GM21619 (cell line): ENCODE measurements around the gene ACADS.

ENCODE experiments used
- ATAC-seq: cut with Tn5 transposase; IDR thresholded peaks from one replicate; pipeline ENCODE4 v1.9.1; 2021; ENCODE audit not compliant: unreplicated experiment

ACADS gene, protein sequence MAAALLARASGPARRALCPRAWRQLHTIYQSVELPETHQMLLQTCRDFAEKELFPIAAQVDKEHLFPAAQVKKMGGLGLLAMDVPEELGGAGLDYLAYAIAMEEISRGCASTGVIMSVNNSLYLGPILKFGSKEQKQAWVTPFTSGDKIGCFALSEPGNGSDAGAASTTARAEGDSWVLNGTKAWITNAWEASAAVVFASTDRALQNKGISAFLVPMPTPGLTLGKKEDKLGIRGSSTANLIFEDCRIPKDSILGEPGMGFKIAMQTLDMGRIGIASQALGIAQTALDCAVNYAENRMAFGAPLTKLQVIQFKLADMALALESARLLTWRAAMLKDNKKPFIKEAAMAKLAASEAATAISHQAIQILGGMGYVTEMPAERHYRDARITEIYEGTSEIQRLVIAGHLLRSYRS

DNA sequence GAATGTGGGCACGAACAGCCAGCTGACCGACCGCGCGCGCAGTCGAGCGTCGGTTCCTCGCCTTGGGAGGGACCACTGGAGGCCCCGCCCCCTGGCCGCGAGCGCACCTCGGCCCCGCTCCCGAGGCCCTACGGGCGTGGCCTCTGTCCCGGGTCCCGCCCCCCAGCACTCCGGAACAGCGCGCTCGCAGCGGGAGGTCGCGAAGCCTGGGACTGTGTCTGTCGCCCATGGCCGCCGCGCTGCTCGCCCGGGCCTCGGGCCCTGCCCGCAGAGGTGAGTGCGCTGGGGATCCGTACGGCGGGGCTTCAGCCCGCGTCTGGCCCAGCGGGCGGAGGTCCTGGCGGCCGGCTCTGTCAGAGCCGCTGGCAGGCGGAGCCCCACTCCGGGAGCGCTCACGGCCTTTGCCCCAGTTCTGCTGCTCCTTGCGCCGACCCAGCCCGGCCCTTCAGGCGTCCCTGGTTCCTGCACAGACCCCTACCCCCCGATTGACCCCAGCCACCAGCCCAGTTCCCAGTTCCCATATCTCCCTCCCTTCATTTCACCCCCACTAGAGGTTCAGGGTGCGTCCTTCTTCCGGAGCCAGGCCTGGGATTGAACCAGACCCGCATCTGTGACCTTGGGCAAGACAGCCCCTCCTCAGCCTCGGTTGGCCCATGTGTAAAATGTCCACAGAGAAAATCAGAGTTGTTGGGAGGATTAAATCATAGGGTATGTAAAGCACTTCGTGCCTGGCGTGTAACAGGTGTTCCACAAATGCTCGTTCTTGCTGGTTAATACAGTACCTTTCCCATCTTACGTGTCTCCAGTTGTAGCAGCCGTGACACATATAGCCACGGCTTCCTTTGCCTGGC lies at the start of gene ACADS:
ACADS (plus strand) TSS at position 168 of the 851 bp plus-strand sequence; CDS start at position 228, 60 bp downstream.
- peak; percentile 92 for ATAC-seq

DNA sequence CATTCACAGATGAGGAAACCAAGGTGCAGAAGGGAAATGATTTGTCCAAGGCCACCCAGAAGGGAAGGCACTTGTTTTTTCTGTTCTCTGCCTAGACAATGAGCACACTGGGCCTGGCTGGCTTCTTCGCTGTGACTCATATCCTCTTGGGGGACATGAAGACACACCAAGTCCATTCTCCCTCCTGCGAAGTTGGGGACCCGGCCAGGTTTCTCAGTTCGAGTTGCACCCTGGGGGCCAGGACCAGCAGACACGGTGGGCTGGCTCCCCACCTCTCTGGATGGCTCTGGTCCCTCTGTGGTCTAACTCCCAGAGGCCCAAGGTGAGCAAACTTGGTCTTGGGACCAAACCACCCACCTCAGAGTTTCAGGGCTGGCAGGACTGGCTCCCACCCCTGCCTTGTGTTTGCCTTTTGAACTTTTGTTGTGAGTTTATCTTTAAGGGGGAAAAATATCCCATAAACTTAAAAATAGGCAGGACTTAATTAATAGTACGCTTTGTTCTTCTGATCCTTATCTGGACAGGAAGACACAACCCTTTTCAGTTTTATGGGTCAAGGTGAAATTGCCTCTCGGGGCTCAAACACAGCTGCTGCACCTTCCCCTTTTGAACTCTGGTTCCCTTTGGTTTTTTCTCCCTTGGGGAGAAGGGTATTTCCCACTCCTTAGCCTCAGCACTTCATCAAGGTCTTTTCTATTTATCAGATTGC lies 47.7 kb upstream of the ACADS start:
- ATAC-seq, result peak; percentile 65

DNA sequence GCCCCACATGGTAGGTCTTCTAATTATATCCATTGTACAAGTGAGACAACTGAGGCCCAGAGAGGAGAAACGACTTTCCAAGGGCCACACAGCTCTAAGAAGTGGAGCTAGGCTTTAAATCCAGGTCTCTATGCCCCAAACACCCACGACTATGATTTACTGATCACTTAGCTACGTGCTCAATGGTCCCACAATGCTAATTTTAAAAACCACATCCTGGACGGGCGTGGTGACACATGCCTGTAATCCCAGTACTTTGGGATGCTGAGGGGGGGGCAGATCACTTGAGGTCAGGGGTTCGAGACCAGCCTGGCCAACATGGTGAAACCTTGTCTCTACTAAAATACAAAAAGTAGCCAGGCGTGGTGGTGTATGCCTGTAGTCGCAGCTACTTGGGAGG lies 47.1 kb upstream of the ACADS start:
- ATAC-seq, result peak; percentile 5

DNA sequence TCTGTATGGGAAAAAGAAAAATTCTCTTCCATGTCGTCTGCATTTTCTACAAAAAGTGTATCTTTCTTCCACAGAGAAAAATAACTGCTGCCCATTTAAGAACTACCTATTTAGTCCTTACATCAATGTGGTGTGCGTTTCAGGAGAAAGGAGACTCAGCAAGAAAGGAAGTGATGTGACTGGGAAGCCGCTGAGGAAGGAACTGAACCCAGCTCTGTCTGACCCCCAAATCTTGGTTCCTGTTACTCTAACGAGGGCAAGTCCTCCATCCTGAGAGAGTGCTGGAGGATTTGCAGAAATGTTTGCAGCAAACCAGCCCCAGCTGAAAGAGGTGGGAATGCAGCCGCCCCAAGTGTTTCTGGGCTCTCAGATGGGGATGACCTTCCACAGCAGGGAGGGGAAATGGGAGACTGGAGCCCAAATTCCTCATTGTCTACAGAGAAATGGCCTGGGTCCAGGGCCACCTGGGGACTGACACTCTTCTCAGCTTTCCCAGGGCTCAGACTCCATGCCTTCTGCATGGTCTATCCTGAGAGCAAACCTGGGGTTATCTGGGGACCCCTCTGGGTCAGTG lies 45.4 kb upstream of the ACADS start:
- no peak for ATAC-seq

DNA sequence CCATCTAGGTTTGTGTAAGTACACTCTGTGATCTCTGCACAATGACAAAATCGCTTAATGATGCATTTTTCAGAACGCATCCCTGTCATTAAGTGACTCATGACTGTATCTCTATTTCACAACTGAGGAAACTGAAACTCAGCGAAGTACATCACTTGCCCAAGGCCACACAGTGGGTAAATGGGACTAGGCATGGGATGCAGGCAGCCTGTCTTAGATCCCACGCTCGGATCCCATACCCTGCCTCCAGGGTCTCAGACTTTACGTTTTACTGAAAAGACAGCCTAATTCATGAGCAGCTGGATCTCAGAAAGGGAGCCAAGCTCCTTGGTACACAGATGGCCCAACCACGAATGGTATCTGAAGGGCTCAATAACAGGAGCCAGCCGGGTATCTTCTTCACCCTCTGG lies 41.1 kb upstream of the ACADS start:
- ATAC-seq, result no peak

DNA sequence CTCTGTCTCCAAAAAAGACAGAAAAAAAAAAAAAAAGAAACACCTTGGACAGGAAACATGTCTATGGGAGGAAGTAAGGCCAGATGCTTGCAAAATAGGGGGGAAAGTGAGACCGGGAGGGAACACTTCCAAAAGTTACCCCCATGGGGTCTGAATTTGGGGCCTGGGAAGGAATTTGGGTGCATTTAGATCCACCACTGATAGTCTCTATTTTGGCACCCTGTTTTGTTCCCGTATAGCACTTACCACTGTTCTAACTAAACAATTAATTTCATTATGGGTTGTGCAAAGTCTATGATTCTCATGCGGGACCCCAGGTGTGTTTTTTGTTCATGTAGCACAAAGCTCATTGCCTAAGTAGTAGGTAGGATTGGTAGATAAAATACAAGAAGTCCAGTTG lies 40.1 kb upstream of the ACADS start:
- ATAC-seq, result no peak

DNA sequence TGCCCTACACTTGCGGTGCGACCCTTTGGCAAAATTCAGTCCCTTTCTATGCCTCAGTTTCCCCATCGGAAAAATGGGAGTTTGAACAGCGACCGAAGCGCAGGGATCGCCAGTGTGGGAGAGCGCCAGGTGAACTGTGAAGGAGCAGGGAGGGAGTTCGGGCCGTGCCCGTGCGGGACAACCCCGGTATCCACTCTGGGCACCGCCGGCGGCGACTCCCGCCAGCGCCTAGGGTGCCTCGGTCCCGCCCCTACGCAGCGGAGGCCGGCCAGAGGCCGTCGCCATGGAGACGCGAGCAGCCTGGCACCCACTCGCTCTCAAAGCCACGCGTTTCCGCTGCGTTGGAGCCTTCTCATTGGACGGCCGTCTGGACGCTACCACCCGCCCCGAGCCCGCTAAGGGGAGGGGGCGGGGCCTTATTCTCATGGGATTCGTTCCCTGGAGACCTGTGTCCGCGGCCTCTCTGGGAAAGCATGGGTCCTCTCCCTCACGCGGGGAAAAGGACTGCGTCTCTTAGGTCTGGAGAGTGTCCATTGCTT lies 39.4 kb upstream of the ACADS start:
- ATAC-seq, result peak; percentile 63

DNA sequence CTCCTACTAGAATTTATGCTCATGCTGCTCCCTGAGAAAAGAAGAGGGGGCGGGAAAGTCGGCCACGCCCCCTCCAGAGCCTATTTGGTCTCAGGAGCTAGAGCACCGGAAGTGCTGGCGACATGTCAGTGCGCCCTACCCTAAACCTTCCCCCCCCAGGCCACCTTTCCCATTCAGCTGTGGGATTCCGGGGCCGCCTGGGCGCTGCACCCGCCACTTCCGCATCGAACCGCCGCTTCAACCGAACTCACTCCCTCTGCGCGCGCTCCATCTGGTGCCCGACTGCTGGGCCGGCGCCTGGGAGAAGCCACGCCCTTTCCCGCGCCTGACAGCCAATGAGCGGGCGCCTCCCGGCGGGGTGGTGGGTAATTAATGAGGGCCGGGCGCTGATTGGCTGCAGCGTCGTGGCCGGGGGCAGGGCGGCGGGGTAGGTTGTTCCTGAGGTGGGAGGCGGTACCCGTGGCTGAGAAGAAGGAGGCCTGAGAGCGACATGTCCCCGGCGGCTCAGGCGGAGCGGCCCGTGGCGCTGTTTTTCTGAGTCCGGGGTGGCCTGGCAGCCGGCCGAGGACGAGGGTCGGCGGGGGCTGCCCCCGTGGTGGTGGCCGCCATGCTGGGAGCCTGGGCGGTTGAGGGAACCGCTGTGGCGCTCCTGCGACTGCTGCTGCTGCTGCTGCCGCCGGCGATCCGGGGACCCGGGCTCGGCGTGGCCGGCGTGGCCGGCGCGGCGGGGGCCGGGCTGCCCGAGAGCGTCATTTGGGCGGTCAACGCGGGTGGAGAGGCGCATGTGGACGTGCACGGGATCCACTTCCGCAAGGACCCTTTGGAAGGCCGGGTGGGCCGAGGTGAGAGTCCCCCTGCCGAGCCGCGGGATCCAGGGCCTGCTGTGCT lies 38.7 kb upstream of the ACADS start, which contains the start of gene MLEC:
MLEC (plus strand) TSS at position 460 of the 888 bp plus-strand sequence; CDS start at position 608, 148 bp downstream.
- peak; percentile 60 for ATAC-seq

DNA sequence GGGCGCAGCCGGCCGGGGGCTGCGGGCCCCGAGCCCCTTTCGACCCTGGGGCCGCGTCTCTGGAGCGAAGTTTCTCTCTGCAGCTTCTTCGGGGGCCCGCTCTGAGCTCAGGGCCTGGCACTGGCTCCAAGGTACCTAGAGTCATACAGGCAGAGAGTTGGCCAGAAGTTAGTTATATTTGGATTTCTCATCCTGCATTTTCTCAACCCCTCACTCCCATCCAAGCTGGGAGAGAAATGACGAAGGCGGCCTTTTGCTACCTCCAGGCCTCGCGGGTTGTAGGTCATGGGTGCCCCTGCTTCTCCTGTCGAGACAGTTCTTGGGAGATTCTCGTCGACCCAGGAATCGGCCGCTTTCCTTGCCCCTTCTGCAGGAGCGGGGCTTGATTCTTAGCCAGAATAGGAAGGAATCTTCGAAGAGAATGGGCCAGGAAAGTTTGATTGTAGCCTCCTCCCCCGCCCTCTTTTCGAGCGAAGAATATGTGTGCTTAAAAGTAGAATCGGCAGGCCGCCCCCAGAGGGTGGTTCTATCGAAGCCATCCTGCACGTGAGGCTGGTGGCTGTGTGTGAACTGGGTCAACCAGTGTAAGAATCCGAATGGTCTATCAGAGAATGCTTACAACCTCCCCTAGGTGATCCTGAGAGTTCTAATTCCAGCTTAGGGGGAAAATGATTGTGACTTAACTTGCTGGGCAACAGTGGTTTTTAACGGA lies 37.9 kb upstream of the ACADS start:
- ATAC-seq, result no peak

DNA sequence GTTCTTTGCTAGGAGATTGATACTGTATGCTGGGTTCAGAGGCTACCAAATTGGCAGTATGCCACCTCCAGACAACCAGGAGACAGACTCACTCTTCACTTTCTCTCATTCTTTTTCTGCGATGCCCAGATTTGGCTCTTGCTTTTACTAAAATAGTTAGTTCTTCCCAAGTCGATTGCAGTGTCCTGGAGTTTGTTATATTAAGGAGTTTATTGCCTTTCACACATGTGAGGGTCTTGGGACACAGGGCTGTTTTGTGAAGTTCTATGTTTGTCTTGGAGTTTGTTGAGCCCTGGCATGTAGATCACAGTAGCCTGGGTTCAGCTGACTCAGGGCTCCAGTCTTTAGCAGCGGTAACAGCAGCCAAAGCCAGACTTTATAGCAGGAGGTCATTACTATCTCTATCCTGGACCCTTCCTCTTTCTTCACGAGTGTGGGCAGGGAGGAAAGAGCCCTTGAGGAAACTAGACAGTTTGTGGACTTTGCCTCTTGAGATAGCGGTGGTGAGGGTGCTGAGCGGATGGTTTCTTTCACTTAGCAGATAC lies 37.0 kb upstream of the ACADS start:
- no peak for ATAC-seq

DNA sequence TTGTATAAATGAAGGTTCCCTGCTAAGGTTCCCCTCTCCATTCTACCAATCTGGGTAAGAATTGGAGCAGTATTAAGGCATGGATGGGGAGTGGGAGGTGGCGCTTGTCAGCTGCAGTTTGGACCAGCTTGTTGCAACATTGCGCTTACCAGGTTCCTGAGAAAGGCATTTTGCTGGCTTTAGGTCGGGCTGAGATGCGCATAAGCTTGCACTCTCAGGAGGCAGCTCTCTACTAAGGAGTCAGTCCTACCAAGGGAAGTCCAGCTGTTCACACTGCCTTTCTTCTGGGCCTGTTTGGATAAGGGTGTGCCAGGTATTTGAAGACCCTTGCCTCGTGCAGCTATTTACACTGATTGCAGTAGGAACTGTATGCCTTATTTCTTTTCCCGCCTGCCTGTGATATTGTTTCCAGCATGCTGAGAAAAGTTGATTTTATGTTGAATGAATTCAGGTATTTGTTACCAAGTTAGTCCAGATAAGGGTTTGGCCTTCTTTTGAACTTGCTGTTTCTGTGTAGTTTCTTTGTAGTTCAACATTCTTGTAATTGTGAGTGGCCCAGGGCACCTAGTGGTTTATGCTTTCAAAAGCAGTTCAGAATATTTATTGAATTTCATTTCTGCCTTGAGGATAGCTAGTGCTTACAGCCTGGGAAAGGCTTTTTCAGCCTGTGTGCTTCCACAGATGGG lies 36.1 kb upstream of the ACADS start:
- ATAC-seq, result no peak

DNA sequence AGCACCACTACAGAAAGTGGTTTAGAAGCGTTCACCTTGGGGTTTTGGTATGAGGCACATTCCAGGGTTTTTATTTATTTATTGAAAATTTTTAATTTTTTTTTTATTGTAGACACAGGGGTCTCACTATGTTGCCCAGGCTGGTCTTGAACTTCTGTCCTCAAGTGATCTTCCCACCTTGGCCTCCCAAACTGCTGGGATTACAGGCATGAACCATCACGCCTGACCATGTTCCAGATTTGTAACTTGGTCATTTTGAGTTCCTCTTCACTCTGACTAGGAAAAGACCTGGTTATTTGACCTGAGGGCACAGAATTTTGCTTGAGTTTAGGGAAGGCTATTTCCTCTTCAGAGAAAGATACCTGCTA lies 35.6 kb upstream of the ACADS start:
- no peak for ATAC-seq

DNA sequence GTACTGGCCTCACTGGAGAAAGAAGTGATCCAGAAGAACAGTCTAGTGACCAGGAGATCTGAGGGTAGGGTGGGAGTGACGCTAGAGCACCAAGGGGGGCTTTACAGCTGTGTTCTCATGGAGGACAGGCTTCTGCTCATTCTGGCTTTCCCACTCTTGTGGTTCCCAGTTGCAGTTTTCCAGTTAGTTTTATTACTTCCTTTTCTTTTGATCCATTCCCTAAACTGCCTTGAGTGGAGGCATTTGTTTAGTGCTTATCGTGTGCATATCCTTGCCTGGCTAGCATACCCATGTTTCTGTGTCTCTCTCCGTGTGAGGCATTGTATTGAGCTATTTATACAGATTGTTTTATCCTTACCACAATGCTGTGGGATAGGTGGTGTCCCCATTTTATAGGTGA lies 34.6 kb upstream of the ACADS start:
- no peak for ATAC-seq

DNA sequence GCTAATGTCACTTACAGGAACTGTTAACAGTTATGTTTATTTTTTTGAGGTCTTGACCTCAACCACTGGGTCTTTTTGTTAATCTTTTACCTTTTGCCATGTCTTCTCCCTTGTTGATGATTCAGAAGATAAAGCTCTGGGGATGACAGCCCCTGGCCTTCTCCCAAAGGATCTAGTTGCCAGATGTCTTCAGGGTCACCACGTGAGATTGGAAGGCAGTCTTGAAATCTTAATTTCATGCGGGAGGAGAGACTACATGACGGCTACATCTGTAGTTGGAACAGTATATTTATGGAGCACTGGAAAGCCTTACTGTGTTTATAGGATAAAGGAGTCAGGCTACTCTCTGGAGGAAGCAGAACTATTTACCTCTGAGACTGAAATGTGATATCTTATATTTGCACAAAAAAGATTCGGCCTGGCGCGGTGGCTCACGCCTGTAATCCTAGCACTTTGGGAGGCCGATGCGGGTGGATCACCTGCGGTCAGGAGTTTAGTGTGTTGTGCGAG lies 33.0 kb upstream of the ACADS start:
- ATAC-seq, result no peak

DNA sequence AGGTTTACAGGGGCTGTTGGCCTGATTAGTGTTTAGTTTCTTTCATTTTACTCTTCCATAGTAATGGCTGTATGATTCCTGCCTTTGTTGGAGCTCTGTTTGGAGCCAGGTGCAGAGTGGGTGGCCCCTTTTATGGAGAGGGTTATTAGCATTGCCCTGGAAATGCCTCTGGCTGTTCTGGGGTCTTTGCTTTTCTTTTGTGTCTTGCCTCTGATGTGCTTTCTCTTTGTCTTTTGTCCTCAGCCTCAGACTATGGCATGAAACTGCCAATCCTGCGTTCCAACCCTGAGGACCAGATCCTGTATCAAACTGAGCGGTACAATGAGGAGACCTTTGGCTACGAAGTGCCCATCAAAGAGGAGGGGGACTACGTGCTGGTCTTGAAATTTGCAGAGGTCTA lies 31.8 kb upstream of the ACADS start:
- no peak for ATAC-seq

DNA sequence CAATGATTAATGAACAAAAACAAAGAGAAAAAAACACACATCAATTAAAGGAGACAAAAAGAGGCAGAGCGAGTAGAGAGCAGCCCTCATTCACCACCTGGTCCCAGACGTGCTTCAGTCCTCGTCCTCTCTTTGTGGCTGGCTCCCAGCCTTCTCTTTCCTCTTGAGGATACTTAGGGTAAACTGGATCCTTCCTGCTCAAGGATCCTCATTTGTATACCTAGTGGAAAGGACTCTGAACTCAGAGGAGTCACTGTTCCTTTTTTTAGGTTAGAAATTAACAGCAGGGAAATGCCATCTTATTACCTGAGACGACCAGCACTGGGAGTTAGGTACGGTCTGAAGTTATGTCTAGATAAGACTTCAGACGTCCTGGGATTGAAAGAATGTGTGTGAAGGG lies 29.0 kb upstream of the ACADS start:
- ATAC-seq, result no peak

DNA sequence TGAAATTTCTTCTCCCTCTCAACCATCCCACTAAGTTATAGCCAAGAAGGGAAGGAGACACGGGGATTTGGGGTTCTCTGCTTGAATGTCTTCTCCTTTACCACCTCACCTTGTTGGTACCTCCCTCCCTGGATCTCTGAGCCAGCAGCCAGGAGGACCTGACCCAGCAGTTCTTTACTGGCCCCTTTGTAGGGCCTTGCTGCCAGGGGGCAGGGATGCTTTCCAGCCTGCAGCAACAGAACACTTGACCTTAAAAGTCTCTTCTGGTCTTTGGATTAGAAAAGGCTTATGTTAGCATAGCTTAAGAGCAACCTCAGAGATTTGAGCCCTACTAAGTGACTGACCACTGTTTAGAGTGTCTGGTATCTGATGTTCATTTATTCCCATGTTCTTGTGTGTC lies 28.3 kb upstream of the ACADS start:
- ATAC-seq, result no peak

DNA sequence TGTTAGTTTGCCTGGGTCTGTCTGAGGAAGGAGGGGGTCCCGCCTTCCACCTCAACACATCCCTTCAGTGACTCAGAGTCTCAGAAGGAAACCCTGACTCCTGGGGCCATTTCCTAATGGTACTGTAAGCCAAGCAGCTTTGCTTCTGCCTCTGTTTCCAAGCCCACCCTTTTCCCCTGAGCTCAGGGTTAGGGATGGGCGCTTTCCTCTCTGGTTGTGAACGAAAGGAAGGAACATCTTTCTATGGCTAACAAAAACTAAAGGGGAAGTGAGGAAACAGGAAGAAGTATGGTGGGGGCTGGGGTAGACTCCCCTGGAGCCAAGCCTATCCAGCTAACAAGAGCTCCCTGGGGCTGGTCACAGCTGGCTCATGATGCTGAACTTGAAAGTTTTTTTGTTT lies 27.0 kb upstream of the ACADS start:
- no peak for ATAC-seq
